Lung (tissue), 12 donors: ENCODE data around the gene PHB1. TPM values are rescaled to one million over a fixed set of nuclear protein-coding genes. Genes with fewer than 3 reads are reported as not detected.
A peak's percentile ranks its signal among the peaks of the same experiment; 100 is the strongest.
"Not testable (repeated sequence)": the region's sequence is repeated elsewhere in the genome, so short reads cannot be mapped to it uniquely, and the experiment has no call there.

Experiments used
- ATAC-seq: fragments of 200-7000 bp; cut with Tn5 transposase; one replicate; pipeline ENCODE4 v1.9.1; 2020; ENCODE audit warnings: moderate number of reproducible peaks; ENCODE audit not compliant: insufficient read depth, low FRiP score
- DNase-seq, 3 donors: peaks; one replicate each; pipeline ENCODE4 v3.0.0-alpha.2; 2013 to 2017
- H3K27ac ChIP-seq, 2 donors: one replicate each; pipeline ENCODE4 v1.5.1; 2013; ENCODE audit warnings: mild to moderate bottlenecking in 2 of 2, moderate library complexity in 2 of 2, control low read depth in 1 of 2, inconsistent platforms in 1 of 2, low read depth in 1 of 2, low read length in 1 of 2
- H3K27me3 ChIP-seq, 3 donors: one replicate each; pipeline ENCODE4 v1.5.1; 2013; ENCODE audit warnings: low read length in 2 of 3; ENCODE audit not compliant: control insufficient read depth in 3 of 3, insufficient read depth in 3 of 3
- H3K36me3 ChIP-seq, 4 donors: one replicate each; pipeline ENCODE4 v1.5.1; 2013; ENCODE audit warnings: low read length in 4 of 4, mild to moderate bottlenecking in 1 of 4, moderate library complexity in 1 of 4; ENCODE audit not compliant: control insufficient read depth in 4 of 4, insufficient read depth in 4 of 4
- H3K4me1 ChIP-seq, 5 donors: one replicate each; pipeline ENCODE4 v1.5.1; 2013; ENCODE audit warnings: low read length in 5 of 5, mild to moderate bottlenecking in 2 of 5, moderate library complexity in 1 of 5; ENCODE audit not compliant: control insufficient read depth in 5 of 5, insufficient read depth in 5 of 5
- H3K4me3 ChIP-seq: one replicate; pipeline ENCODE4 v1.5.1; 2013; ENCODE audit warnings: mild to moderate bottlenecking, control low read depth, moderate library complexity
- H3K9ac ChIP-seq, 2 donors: one replicate each; pipeline ENCODE4 v1.5.1; 2013; ENCODE audit warnings: low read length in 2 of 2, control low read depth in 1 of 2; ENCODE audit not compliant: insufficient read depth in 1 of 2
- H3K9me3 ChIP-seq, 4 donors: one replicate each; pipeline ENCODE4 v1.5.1; 2013; ENCODE audit warnings: low read length in 3 of 4, mild to moderate bottlenecking in 1 of 4, moderate library complexity in 1 of 4; ENCODE audit not compliant: control insufficient read depth in 4 of 4, insufficient read depth in 3 of 4
- WGBS, 2 donors: extraction: QIAGEN DNeasy Blood & Tissue Kit; methylation state at CpG; one replicate each; pipeline ENCODE4 v1.1.7; 2013; 5-methylcytosine and 5-hydroxymethylcytosine counted together
- polyA plus RNA-seq, 2 donors: library from polyadenylated mRNA; stranded (reverse); fragments of 200-250 nt; gene quantifications; one replicate each; pipeline ENCODE4 v1.2.1, GENCODE V29; 2013
- total RNA-seq, 2 donors: library from RNA; depleted of rRNA in 1 of 2; stranded (reverse); fragments of >200 nt in 1 of 2; gene quantifications; one replicate each; pipeline ENCODE4 v1.2.1, GENCODE V29; 2014 to 2021
- TF ChIP-seq, protein P1 (sequence below): IDR thresholded peaks from 2 replicates; pipeline ENCODE4 v1.5.1; 2012; ENCODE audit warnings: mild to moderate bottlenecking; ENCODE audit errors: control extremely low read depth, extremely low read depth
- donor health status: control.
- donor health status: control.
- donor health status: Bipolar disorder and iron deficiency.
- donor health status: healthy.
- donor health status: DM: yes; HTN: yes; CAD: no.

PHB1 gene
- total and polyA plus RNA-seq, 4 donors: 51.2 to 209 (median 128) TPM

DNA sequence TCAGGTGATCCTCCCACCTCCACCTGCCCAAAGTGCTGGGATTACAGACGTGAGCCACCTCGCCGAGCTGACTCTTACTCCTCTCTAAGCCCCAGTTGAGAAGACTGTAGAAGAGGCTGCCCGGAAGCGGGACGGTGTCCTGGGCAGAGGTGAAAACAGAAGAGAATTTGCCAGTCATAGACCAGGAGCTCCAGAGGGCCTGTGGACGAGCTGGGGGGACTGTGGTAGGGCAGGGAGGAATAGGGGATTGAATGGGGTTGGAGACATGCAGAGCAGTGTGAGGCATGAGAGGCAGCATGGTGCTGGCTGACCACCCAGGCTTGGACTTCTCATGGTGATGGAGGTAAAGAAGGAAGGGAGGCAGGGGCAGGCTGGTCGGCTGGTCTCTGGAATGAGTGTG, 17.1 kb upstream of the PHB1 start:
- TF ChIP-seq, protein P1, sequence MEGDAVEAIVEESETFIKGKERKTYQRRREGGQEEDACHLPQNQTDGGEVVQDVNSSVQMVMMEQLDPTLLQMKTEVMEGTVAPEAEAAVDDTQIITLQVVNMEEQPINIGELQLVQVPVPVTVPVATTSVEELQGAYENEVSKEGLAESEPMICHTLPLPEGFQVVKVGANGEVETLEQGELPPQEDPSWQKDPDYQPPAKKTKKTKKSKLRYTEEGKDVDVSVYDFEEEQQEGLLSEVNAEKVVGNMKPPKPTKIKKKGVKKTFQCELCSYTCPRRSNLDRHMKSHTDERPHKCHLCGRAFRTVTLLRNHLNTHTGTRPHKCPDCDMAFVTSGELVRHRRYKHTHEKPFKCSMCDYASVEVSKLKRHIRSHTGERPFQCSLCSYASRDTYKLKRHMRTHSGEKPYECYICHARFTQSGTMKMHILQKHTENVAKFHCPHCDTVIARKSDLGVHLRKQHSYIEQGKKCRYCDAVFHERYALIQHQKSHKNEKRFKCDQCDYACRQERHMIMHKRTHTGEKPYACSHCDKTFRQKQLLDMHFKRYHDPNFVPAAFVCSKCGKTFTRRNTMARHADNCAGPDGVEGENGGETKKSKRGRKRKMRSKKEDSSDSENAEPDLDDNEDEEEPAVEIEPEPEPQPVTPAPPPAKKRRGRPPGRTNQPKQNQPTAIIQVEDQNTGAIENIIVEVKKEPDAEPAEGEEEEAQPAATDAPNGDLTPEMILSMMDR: no peak
- Histone ChIP-seq H3K9ac (no peak overlapping the region), H3K36me3 (no peaks in the 10 kb centered on the region), H3K27me3 (no peaks in the 10 kb centered on the region), H3K27ac (no peak overlapping the region), H3K9me3 (no peaks in the 10 kb centered on the region), H3K4me1 (peaks cover 0 to 4% (median 0%) of the 10 kb centered on the region in 5 donors), H3K4me3 (no peak overlapping the region)
- no peak for DNase-seq
- WGBS, 2 donors: 83 to 90% methylated on average over 8 of the region's 8 CpGs
- no peak for ATAC-seq

DNA sequence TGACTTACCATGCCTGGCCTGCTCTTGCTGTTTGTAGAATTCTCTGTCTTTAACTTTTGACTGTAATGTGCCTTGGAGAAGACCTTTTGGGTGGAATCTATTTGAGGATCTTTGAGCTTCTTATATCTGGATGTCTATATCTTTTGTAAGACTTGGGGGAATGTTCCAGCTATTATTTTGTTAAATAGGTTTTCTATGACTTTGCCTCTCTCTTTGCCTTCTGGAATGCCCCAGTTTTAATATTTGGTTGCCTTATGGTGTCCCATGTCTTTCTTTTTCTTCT, 10.3 kb upstream of the PHB1 start:
- TF ChIP-seq, protein P1: no peak
- no peak overlapping the region for H3K27ac ChIP-seq
- no peaks in the 10 kb centered on the region for H3K27me3 ChIP-seq
- DNase-seq (no peak), ATAC-seq (no peak)
- H3K9me3 ChIP-seq: peaks cover 0 to 4% (median 0%) of the 10 kb centered on the region in 4 donors
- no peaks in the 10 kb centered on the region for H3K36me3 ChIP-seq
- no peak overlapping the region for H3K4me3 ChIP-seq
- no peak overlapping the region for H3K9ac ChIP-seq
- H3K4me1 ChIP-seq: peaks cover 0 to 3% (median 0%) of the 10 kb centered on the region in 5 donors

DNA sequence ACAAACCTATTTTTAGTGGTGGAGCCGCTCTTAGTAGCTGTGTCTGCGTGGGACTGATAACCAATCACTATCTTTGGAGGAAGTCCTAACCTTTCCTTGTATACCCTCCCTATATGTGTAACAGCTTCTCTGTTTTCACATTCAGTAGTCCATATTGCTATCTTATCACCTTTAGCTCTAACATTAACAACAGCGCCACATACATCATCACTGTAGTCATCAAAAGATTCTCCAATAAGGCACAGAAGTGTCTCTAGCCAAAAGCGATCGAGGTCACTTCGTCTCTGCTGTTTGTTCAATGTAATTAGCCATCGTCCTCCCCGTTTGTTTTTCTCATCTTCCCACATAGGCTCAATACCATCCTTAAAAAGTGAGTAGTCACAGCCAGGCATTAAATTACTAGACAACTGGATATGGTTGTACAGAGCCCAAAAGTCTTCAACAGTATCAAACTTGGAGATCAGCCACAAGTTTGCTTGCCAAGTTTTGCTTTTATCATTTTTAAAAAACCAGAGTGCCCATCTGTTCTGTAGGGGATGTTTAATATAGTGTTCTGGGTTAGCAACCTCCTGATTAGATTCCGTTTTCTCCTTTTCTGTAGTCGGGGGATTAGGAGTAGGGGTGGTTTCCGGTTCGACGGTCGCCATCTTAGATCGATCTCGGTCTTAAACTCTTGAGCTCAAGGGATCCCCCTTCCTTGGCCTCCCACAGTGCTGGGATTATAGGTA, 9.8 kb upstream of the PHB1 start:
- H3K36me3 ChIP-seq, H3K27ac ChIP-seq, H3K9ac ChIP-seq, H3K4me3 ChIP-seq, H3K9me3 ChIP-seq, H3K27me3 ChIP-seq, H3K4me1 ChIP-seq, ATAC-seq: not testable (repeated sequence)
- WGBS, 2 donors: 77 to 88% methylated on average over 15 to 16 of the region's 16 CpGs
- DNase-seq: peak in 2 of 3 donors; percentile 59 to 76

DNA sequence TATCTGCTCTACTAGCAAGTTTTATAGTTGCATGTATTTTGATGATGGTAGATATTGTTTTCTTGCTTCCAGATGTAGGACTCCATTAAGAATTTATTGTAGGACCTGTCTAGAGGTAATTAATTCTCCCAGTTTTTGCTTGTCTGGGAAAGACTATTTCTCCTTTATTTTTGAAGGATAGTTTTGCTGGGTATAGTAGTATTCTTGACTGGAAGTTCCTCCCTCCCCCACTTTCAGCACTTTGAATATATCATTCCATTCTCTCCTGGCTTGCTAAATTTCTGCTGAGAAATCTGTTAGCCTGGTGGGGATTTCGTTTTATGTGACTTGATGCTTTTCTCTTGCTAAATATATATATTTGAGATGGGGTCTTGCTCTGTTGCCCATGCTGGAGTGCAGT, 8.0 kb upstream of the PHB1 start:
- peaks cover 0 to 4% (median 0%) of the 10 kb centered on the region in 4 donors for H3K9me3 ChIP-seq
- peaks cover 0 to 3% (median 0%) of the 10 kb centered on the region in 5 donors for H3K4me1 ChIP-seq
- ATAC-seq: no peak
- H3K9ac ChIP-seq: no peak overlapping the region
- no peaks in the 10 kb centered on the region for H3K27me3 ChIP-seq
- DNase-seq: no peak
- H3K27ac ChIP-seq: no peak overlapping the region
- 67 to 78% methylated on average over 1 of the region's 1 CpG for WGBS, 2 donors
- H3K36me3 ChIP-seq: no peaks in the 10 kb centered on the region
- H3K4me3 ChIP-seq: no peak overlapping the region
- TF ChIP-seq, protein P1: no peak

DNA sequence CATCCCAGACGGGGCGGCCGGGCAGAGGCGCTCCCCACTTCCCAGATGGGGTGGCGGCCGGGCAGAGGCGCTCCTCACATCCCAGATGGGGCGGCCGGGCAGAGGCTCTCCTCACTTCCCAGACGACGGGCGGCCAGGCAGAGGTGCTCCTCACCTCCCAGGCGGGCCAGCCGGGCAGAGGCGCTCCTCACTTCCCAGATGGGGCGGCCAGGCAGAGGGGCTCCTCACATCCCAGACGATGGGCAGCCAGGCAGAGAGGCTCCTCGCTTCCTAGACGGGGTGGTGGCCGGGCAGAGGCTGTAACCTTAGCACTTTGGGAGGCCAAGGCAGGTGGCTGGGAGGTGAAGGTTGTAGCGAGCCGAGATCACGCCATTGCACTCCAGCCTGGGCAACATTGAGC, 5.1 kb upstream of the PHB1 start:
- 91 to 93% methylated on average over 23 of the region's 23 CpGs for WGBS, 2 donors
- DNase-seq: not testable (repeated sequence)

DNA sequence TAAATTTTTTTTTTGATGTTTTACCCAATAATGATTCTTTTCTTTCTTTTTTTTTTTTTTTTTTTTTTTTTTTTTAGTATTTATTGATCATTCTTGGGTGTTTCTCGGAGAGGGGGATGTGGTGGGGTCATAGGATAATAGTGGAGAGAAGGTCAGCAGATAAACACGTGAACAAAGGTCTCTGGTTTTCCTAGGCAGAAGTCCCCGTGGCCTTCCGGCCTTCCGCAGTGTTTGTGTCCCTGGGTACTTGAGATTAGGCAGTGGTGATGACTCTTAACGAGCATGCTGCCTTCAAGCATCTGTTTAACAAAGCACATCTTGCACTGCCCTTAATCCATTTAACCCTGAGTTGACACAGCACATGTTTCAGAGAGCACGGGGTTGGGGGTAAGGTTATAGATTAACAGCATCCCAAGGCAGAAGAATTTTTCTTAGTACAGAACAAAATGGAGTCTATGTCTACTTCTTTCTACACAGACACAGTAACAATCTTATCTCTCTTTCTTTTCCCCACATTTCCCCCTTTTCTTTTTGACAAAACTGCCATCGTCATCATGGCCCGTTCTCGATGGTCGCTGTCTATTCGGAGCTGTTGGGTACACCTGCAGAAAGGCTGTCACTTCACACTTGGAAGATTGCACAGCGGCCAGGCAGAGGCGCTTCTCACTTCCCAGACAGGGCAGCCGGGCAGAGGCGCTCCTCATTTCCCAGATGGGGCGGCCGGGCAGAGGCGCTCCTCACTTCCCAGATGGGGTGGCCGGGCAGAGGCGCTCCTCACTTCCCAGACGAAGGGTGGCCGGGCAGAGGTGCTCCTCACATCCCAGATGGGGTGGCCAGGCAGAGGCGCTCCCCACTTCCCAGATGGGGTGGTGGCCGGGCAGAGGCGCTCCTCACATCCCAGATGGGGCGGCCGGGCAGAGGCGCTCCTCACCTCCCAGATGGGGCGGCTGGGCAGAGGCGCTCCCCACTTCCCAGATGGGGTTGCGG, 4.4 kb upstream of the PHB1 start:
- H3K36me3 ChIP-seq, DNase-seq, H3K27me3 ChIP-seq, H3K4me1 ChIP-seq, H3K4me3 ChIP-seq, H3K27ac ChIP-seq, H3K9me3 ChIP-seq, ATAC-seq, H3K9ac ChIP-seq: not testable (repeated sequence)
- WGBS, 2 donors: 88 to 93% methylated on average over 31 to 32 of the region's 32 CpGs

More for the DNA sequence above, 5.1 kb upstream of the PHB1 start:
- H3K27ac ChIP-seq, H3K27me3 ChIP-seq, H3K4me3 ChIP-seq, H3K4me1 ChIP-seq, H3K9me3 ChIP-seq, ATAC-seq, H3K9ac ChIP-seq, H3K36me3 ChIP-seq: not testable (repeated sequence)
